SK-N-SH treated with all-trans-retinoic acid at 6 μM for 48 hours (cell line): ENCODE data around the gene ZBTB42.
A peak's percentile ranks its signal among the peaks of the same experiment; 100 is the strongest.
"Not testable (repeated sequence)": the region's sequence is repeated elsewhere in the genome, so short reads cannot be mapped to it uniquely, and the experiment has no call there.

ENCODE experiments used
- ATAC-seq: fragments of 200-7000 bp; cut with Tn5 transposase; 3 replicates; pipeline ENCODE4 v1.9.1; 2020; ENCODE audit warnings: mild to moderate bottlenecking, moderate library complexity
- ARNTL ChIP-seq: fragments of 450-650 bp; formaldehyde crosslinking; IDR thresholded peaks from 2 replicates; pipeline ENCODE4 v1.5.0; 2020; ENCODE audit warnings: low read depth, mild to moderate bottlenecking, moderate library complexity, borderline replicate concordance
- BACH2 ChIP-seq: fragments of 250-450 bp; sonication (Bioruptor Pico); IDR thresholded peaks from 2 replicates; pipeline ENCODE4 v1.9.0; 2021; ENCODE audit warnings: mild to moderate bottlenecking, borderline replicate concordance
- CSDC2 ChIP-seq: fragments of 250-450 bp; sonication (Bioruptor Pico); IDR thresholded peaks from 2 replicates; pipeline ENCODE4 v1.5.0; 2020; ENCODE audit warnings: mild to moderate bottlenecking, moderate library complexity
- ESRRG ChIP-seq: fragments of 250-450 bp; sonication (Bioruptor Pico); IDR thresholded peaks from 2 replicates; pipeline ENCODE4 v1.6.1; 2021; ENCODE audit warnings: mild to moderate bottlenecking
- GLIS3 ChIP-seq: fragments of 250-450 bp; sonication (Bioruptor Pico); IDR thresholded peaks from 2 replicates; pipeline ENCODE4 v1.5.0; 2020; ENCODE audit warnings: mild to moderate bottlenecking, moderate library complexity
- ISL1 ChIP-seq: fragments of 250-450 bp; sonication (Bioruptor Pico); IDR thresholded peaks from 2 replicates; pipeline ENCODE4 v2.1.2; 2022; ENCODE audit warnings: mild to moderate bottlenecking, moderate library complexity
- OSR1 ChIP-seq: fragments of 250-450 bp; sonication (Bioruptor Pico); IDR thresholded peaks from 2 replicates; pipeline ENCODE4 v1.8.0; 2022; ENCODE audit warnings: moderate library complexity, mild to moderate bottlenecking, inconsistent platforms
- PPARA ChIP-seq: fragments of 250-450 bp; sonication (Bioruptor Pico); IDR thresholded peaks from 2 replicates; pipeline ENCODE4 v1.5.0; 2020; ENCODE audit warnings: mild to moderate bottlenecking, borderline replicate concordance
- RARB ChIP-seq: fragments of 250-450 bp; sonication (Bioruptor Pico); IDR thresholded peaks from 2 replicates; pipeline ENCODE4 v1.8.0; 2021; ENCODE audit warnings: mild to moderate bottlenecking, moderate library complexity
- SNAI2 ChIP-seq: fragments of 250-450 bp; sonication (Bioruptor Pico); IDR thresholded peaks from 2 replicates; pipeline ENCODE4 v1.5.0; 2020; ENCODE audit warnings: mild to moderate bottlenecking, moderate library complexity
- ZC3H10 ChIP-seq: fragments of 250-450 bp; sonication (Bioruptor Pico); IDR thresholded peaks from 2 replicates; pipeline ENCODE4 v1.5.1; 2021; ENCODE audit warnings: mild to moderate bottlenecking, moderate library complexity
- ZFP3 ChIP-seq: fragments of 250-450 bp; sonication (Bioruptor Pico); IDR thresholded peaks from 2 replicates; pipeline ENCODE4 v1.5.0; 2020; ENCODE audit warnings: mild to moderate bottlenecking, moderate library complexity
- ZNF70 ChIP-seq: fragments of 450-650 bp; formaldehyde crosslinking; IDR thresholded peaks from 2 replicates; pipeline ENCODE4 v1.5.0; 2020; ENCODE audit warnings: mild to moderate bottlenecking, moderate library complexity
- ZNF8 ChIP-seq: fragments of 450-650 bp; formaldehyde crosslinking; IDR thresholded peaks from 2 replicates; pipeline ENCODE4 v1.5.0; 2020; ENCODE audit warnings: mild to moderate bottlenecking, moderate library complexity
- TF ChIP-seq, protein P1 (sequence below): fragments of 250-450 bp; sonication (Bioruptor Pico); IDR thresholded peaks from 2 replicates; pipeline ENCODE4 v1.5.1; 2021; ENCODE audit warnings: mild to moderate bottlenecking, moderate library complexity
- TF ChIP-seq, protein P2 (sequence below): fragments of 250-450 bp; sonication (Bioruptor Pico); IDR thresholded peaks from 2 replicates; pipeline ENCODE4 v1.8.0; 2020; ENCODE audit warnings: mild to moderate bottlenecking, moderate library complexity, borderline replicate concordance
- TF ChIP-seq, protein P3 (sequence below): fragments of 250-450 bp; sonication (Bioruptor Pico); IDR thresholded peaks from 2 replicates; pipeline ENCODE4 v1.8.0; 2021; ENCODE audit warnings: low read depth, mild to moderate bottlenecking, moderate library complexity, borderline replicate concordance
- TF ChIP-seq, protein P4 (sequence below): fragments of 250-450 bp; sonication (Bioruptor Pico); IDR thresholded peaks from 2 replicates; pipeline ENCODE4 v1.5.0; 2020; ENCODE audit warnings: mild to moderate bottlenecking, moderate library complexity
- TF ChIP-seq, protein P5 (sequence below): fragments of 250-450 bp; sonication (Bioruptor Pico); IDR thresholded peaks from 2 replicates; pipeline ENCODE4 v1.5.1; 2020; ENCODE audit warnings: low read depth, mild to moderate bottlenecking, moderate library complexity

Gene ZBTB42

DNA sequence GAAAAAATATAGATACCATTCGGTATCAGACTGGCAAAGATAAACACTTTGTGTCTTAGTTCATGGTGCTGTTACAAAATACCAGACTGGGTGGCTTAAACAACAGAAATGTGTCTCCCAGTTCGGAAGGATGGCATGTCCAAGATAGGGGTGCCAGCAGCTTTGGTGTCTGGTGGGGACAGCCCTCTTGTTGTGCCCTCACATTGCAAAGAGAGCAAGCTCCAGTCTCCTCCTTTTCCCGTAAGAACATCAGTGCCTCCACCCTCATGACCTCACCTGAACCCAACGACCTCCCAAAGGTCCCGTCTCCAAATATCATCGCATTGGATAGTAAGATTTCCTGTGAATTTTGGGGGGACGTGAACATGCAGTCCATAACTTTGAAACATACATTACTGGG lies 12.4 kb downstream of the ZBTB42 start:
- no peak for TF ChIP-seq RARB (CRISPR knock-in tag)
- TF ChIP-seq ZFP3 = no peak
- TF ChIP-seq OSR1 = no peak
- TF ChIP-seq, protein P1, sequence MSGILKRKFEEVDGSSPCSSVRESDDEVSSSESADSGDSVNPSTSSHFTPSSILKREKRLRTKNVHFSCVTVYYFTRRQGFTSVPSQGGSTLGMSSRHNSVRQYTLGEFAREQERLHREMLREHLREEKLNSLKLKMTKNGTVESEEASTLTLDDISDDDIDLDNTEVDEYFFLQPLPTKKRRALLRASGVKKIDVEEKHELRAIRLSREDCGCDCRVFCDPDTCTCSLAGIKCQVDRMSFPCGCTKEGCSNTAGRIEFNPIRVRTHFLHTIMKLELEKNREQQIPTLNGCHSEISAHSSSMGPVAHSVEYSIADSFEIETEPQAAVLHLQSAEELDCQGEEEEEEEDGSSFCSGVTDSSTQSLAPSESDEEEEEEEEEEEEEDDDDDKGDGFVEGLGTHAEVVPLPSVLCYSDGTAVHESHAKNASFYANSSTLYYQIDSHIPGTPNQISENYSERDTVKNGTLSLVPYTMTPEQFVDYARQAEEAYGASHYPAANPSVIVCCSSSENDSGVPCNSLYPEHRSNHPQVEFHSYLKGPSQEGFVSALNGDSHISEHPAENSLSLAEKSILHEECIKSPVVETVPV (CRISPR knock-in tag) = no peak
- ATAC-seq = no peak

DNA sequence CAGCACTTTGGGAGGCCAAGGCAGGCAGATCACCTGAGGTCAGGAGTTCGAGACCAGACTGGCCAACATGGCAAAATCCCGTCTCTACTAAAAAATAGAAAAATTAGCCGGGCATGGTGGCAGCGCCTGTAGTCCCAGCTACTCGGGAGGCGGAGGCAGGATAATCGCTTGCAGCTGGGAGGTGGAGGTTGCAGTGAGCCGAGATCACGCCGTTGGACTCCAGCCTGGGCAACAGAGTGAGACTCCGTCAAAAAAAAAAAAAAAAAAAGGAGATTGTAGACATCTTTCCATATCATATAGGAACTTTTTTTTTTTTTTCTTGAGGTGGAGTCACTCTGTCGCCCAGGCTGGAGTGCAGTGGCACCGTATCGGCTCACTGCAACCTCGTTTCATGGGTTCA lies 13.8 kb downstream of the ZBTB42 start:
- not testable (repeated sequence) for ATAC-seq

DNA sequence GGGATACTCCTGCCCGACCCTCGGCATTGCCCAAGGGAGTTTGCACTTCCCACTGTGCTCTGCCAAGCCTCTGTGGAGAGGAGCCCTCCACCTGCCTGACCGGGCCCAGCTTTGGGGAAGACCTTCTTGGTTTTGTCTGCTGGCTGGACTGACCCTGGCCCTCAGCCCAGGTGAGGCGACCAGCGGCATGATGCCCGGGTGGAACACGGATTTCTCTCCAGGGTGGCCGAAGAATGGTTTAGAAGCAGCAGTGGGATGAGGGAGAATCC lies 15.6 kb downstream of the ZBTB42 start:
- ATAC-seq = peak; percentile 10; the same call in 2 of the 3 replicates
- TF ChIP-seq, protein P2, sequence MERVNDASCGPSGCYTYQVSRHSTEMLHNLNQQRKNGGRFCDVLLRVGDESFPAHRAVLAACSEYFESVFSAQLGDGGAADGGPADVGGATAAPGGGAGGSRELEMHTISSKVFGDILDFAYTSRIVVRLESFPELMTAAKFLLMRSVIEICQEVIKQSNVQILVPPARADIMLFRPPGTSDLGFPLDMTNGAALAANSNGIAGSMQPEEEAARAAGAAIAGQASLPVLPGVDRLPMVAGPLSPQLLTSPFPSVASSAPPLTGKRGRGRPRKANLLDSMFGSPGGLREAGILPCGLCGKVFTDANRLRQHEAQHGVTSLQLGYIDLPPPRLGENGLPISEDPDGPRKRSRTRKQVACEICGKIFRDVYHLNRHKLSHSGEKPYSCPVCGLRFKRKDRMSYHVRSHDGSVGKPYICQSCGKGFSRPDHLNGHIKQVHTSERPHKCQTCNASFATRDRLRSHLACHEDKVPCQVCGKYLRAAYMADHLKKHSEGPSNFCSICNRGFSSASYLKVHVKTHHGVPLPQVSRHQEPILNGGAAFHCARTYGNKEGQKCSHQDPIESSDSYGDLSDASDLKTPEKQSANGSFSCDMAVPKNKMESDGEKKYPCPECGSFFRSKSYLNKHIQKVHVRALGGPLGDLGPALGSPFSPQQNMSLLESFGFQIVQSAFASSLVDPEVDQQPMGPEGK (CRISPR knock-in tag) = no peak
- TF ChIP-seq, protein P3, sequence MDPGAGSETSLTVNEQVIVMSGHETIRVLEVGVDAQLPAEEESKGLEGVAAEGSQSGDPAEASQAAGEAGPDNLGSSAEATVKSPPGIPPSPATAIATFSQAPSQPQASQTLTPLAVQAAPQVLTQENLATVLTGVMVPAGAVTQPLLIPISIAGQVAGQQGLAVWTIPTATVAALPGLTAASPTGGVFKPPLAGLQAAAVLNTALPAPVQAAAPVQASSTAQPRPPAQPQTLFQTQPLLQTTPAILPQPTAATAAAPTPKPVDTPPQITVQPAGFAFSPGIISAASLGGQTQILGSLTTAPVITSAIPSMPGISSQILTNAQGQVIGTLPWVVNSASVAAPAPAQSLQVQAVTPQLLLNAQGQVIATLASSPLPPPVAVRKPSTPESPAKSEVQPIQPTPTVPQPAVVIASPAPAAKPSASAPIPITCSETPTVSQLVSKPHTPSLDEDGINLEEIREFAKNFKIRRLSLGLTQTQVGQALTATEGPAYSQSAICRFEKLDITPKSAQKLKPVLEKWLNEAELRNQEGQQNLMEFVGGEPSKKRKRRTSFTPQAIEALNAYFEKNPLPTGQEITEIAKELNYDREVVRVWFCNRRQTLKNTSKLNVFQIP = no peak
- TF ChIP-seq ZC3H10 = no peak
- TF ChIP-seq ARNTL (CRISPR knock-in tag) = no peak
- no peak for TF ChIP-seq OSR1
- no peak for TF ChIP-seq RARB (CRISPR knock-in tag)
- no peak for TF ChIP-seq ZNF70 (CRISPR knock-in tag)
- no peak for TF ChIP-seq ISL1 (CRISPR knock-in tag)
- TF ChIP-seq ZNF8 (CRISPR knock-in tag) = no peak
- TF ChIP-seq, protein P4, sequence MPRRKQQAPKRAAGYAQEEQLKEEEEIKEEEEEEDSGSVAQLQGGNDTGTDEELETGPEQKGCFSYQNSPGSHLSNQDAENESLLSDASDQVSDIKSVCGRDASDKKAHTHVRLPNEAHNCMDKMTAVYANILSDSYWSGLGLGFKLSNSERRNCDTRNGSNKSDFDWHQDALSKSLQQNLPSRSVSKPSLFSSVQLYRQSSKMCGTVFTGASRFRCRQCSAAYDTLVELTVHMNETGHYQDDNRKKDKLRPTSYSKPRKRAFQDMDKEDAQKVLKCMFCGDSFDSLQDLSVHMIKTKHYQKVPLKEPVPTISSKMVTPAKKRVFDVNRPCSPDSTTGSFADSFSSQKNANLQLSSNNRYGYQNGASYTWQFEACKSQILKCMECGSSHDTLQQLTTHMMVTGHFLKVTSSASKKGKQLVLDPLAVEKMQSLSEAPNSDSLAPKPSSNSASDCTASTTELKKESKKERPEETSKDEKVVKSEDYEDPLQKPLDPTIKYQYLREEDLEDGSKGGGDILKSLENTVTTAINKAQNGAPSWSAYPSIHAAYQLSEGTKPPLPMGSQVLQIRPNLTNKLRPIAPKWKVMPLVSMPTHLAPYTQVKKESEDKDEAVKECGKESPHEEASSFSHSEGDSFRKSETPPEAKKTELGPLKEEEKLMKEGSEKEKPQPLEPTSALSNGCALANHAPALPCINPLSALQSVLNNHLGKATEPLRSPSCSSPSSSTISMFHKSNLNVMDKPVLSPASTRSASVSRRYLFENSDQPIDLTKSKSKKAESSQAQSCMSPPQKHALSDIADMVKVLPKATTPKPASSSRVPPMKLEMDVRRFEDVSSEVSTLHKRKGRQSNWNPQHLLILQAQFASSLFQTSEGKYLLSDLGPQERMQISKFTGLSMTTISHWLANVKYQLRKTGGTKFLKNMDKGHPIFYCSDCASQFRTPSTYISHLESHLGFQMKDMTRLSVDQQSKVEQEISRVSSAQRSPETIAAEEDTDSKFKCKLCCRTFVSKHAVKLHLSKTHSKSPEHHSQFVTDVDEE (CRISPR knock-in tag) = no peak
- no peak for TF ChIP-seq PPARA (CRISPR knock-in tag)

DNA sequence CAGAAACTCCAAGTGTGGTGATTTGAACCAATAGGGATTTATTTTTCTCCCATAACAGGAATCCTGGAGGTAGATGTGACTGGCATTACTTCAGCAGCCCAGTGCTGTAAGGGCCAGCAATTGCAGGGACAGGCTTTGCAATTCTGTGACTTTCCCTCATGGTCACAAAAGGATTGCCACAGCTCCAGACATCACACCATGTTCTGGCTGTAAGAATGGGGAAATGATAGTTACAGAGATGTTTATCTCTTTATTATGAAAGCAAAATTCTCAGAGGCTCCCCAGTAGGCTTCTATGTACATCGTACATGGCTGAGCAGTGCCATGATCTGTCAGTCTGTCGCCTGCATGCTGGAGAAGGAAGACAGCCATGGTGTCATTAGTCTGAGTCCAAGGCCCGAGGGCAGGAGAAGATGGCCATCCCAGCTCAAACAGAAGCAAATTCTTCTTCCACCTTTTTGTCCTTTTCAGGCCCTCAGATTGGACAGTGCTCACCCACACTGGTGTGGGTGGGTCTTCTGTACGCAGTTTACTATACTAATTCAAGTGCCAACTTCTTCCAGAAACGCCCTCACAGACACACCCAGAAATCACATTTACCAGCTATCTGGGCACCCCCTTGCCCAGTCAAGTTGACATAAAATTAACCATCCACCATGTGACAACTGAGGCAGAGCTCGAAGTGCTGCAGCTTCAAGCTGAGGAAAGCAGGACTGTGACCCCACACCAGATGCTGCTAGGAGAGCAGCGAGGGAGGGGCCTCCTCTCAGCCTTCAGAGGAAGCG lies 17.2 kb downstream of the ZBTB42 start:
- TF ChIP-seq OSR1 (no peak), ESRRG (CRISPR knock-in tag) (no peak), SNAI2 (no peak)
- TF ChIP-seq, protein P5, sequence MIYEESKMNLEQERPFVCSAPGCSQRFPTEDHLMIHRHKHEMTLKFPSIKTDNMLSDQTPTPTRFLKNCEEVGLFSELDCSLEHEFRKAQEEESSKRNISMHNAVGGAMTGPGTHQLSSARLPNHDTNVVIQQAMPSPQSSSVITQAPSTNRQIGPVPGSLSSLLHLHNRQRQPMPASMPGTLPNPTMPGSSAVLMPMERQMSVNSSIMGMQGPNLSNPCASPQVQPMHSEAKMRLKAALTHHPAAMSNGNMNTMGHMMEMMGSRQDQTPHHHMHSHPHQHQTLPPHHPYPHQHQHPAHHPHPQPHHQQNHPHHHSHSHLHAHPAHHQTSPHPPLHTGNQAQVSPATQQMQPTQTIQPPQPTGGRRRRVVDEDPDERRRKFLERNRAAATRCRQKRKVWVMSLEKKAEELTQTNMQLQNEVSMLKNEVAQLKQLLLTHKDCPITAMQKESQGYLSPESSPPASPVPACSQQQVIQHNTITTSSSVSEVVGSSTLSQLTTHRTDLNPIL = no peak
- ATAC-seq = no peak

DNA sequence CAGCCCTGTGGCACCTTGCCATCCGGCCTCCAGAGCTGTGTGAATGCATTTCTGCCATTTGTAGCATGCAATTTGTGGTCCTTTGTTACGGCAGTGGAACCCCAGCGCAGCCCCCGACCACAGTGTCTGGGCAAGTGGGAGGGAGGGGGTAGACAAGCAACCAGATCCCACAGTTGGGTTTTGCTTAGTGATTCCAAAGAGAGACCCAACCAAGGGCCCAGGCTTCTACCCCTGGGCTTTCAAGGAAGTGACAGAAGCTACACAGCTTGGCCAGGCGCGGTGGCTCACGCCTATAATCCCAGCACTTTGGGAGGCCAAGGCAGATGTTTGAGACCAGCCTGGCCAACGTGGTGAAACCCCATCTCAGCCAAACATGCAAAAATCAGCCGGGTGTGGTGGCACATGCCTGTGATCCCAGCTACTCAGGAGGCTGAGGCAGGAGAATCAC lies 17.8 kb downstream of the ZBTB42 start:
- TF ChIP-seq GLIS3 (CRISPR knock-in tag) = no peak
- TF ChIP-seq BACH2 = no peak
- no peak for TF ChIP-seq CSDC2 (CRISPR knock-in tag)
- TF ChIP-seq SNAI2 = no peak
- no peak for TF ChIP-seq ARNTL (CRISPR knock-in tag)
- TF ChIP-seq, protein P1 (CRISPR knock-in tag) = no peak
- no peak for TF ChIP-seq ZNF8 (CRISPR knock-in tag)
- TF ChIP-seq, protein P5 = no peak
- no peak for TF ChIP-seq PPARA (CRISPR knock-in tag)
- no peak for TF ChIP-seq ZC3H10
- TF ChIP-seq ISL1 (CRISPR knock-in tag) = no peak
- ATAC-seq = no peak
